Hepatocyte (in vitro differentiated cells): ENCODE measurements around the gene NOS1AP. TPM values are rescaled to one million over a fixed set of nuclear protein-coding genes. Genes with fewer than 3 reads are reported as not detected.

Experiments used
- DNase-seq: peaks from one replicate; pipeline ENCODE4 v3.0.0-alpha.2; 2016; ENCODE audit warnings: low spot score
- H2AFZ ChIP-seq: fragments of 200-600 bp; sonication (generic); 2 replicates; pipeline ENCODE4 v1.6.0; 2016; ENCODE audit warnings: antibody characterized with exemption, mild to moderate bottlenecking
- H3K27ac ChIP-seq: fragments of 200-600 bp; sonication (generic); 2 replicates; pipeline ENCODE4 v1.5.1; 2016; ENCODE audit warnings: mild to moderate bottlenecking
- H3K27me3 ChIP-seq: fragments of 200-600 bp; sonication (generic); 2 replicates; pipeline ENCODE4 v1.6.1; 2016
- H3K36me3 ChIP-seq: fragments of 200-600 bp; sonication (generic); replicated peaks from 2 replicates; pipeline ENCODE4 v1.5.1; 2016; ENCODE audit warnings: low read depth; ENCODE audit not compliant: insufficient read depth
- H3K4me1 ChIP-seq: fragments of 200-600 bp; sonication (generic); 2 replicates; pipeline ENCODE4 v1.5.1; 2016; ENCODE audit warnings: mild to moderate bottlenecking, moderate library complexity; ENCODE audit not compliant: insufficient read depth
- H3K4me2 ChIP-seq: fragments of 200-600 bp; sonication (generic); 2 replicates; pipeline ENCODE4 v1.6.0; 2016
- H3K4me3 ChIP-seq: fragments of 200-600 bp; sonication (generic); 2 replicates; pipeline ENCODE4 v1.5.1; 2016; ENCODE audit warnings: mild to moderate bottlenecking
- H3K79me2 ChIP-seq: fragments of 200-600 bp; sonication (generic); 2 replicates; pipeline ENCODE4 v1.6.0; 2017; ENCODE audit warnings: mild to moderate bottlenecking
- H3K9me2 ChIP-seq: fragments of 200-600 bp; sonication (generic); replicated peaks from 2 replicates; pipeline ENCODE4 v1.6.0; 2017; ENCODE audit warnings: mild to moderate bottlenecking; ENCODE audit not compliant: insufficient read depth
- H3K9me3 ChIP-seq: fragments of 200-600 bp; sonication (generic); 2 replicates; pipeline ENCODE4 v1.5.1; 2016; ENCODE audit warnings: low read depth, mild to moderate bottlenecking
- H4K20me1 ChIP-seq: fragments of 200-600 bp; sonication (generic); 2 replicates; pipeline ENCODE4 v1.6.0; 2016; ENCODE audit warnings: mild to moderate bottlenecking; ENCODE audit not compliant: insufficient read depth, poor library complexity, severe bottlenecking
- CTCF ChIP-seq: fragments of 200-600 bp; sonication (generic); IDR thresholded peaks from 2 replicates; pipeline ENCODE4 v1.5.1; 2016; ENCODE audit warnings: antibody characterized with exemption, mild to moderate bottlenecking; ENCODE audit not compliant: poor library complexity
- EZH2 ChIP-seq: fragments of 200-600 bp; sonication (generic); IDR thresholded peaks from 2 replicates; pipeline ENCODE4 v1.6.1; 2016; ENCODE audit warnings: antibody characterized with exemption, mild to moderate bottlenecking, borderline replicate concordance
- EZH2phosphoT487 ChIP-seq: fragments of 200-600 bp; sonication (generic); IDR thresholded peaks from one replicate; pipeline ENCODE4 v1.6.1; 2018; ENCODE audit warnings: antibody characterized with exemption, mild to moderate bottlenecking, low read depth, moderate library complexity; ENCODE audit not compliant: unreplicated experiment, severe bottlenecking
- WGBS: methylation state at CpG from one replicate; pipeline ENCODE4 v1.1.6; 2016; ENCODE audit warnings: low lambda C conversion rate; ENCODE audit errors: missing lambda C conversion rate; 5-methylcytosine and 5-hydroxymethylcytosine counted together
- polyA plus RNA-seq: library from polyadenylated mRNA; unstranded; fragments of >200 nt; fragmentation: Nextera tagmentation; extraction: Ambion mirVana; gene quantifications from 2 replicates; pipeline ENCODE4 v1.2.1, GENCODE V29; 2016
- total RNA-seq: library from RNA; depleted of rRNA; stranded (reverse); fragments of >200 nt; gene quantifications from 2 replicates; pipeline ENCODE4 v1.2.3, GENCODE V29; 2014

NOS1AP gene
- total and polyA plus RNA-seq, 2 experiments from 2014 or later: 0.97 to 4.4 TPM

- H4K20me1 ChIP-seq: no peaks in the 10 kb centered on the region
- H3K4me1 ChIP-seq: peaks cover 7% of the 10 kb centered on the region
- no peak overlapping the region for H2AFZ ChIP-seq
- no peaks in the 10 kb centered on the region for H3K36me3 ChIP-seq
- no peak for DNase-seq
- H3K9me3 ChIP-seq: no peaks in the 10 kb centered on the region
- H3K27ac ChIP-seq: no peak overlapping the region
- no peak overlapping the region for H3K4me3 ChIP-seq
- H3K79me2 ChIP-seq: no peaks in the 10 kb centered on the region
- no peak for TF ChIP-seq CTCF
- TF ChIP-seq EZH2: no peak
- no peak for TF ChIP-seq EZH2phosphoT487
- no peaks in the 10 kb centered on the region for H3K27me3 ChIP-seq
- no peak overlapping the region for H3K4me2 ChIP-seq
- no peaks in the 10 kb centered on the region for H3K9me2 ChIP-seq
- 90% methylated on average over 7 of the region's 7 CpGs for WGBS
Measured at GRCh38 chr1:162369571-162369970, 300.1 kb downstream of the NOS1AP start.

DNA sequence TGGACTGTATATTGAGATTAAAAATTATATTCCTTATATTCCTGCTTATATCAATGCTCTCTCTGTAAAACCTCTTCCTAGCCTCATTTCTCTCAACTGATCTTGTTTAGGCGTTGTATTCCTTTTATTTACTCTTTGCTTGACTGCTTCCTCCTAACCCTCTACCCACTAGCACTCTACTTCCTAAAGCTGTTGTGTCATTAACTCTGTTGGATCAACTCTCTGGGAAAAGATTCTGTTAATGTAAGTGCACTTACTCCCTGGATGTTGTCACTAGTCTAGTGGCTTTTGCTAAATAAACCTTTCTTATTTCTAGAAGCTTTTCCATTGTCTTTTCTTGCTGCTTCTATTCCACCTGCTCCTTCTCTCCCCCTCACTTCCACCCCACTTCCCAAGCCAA is 300.7 kb downstream of the NOS1AP start:
- Histone ChIP-seq H3K9me2 (no peaks in the 10 kb centered on the region), H3K36me3 (no peaks in the 10 kb centered on the region), H4K20me1 (no peaks in the 10 kb centered on the region), H3K4me1 (peaks cover 7% of the 10 kb centered on the region), H3K9me3 (no peaks in the 10 kb centered on the region), H3K4me2 (no peak overlapping the region), H2AFZ (no peak overlapping the region), H3K27ac (no peak overlapping the region), H3K4me3 (no peak overlapping the region), H3K79me2 (no peaks in the 10 kb centered on the region), H3K27me3 (no peaks in the 10 kb centered on the region)
- 78% methylated on average over 1 of the region's 1 CpG for WGBS
- DNase-seq: no peak
- no peak for TF ChIP-seq EZH2phosphoT487
- TF ChIP-seq EZH2: no peak
- no peak for TF ChIP-seq CTCF

GRCh38 chr1:162370721-162371120 is 301.2 kb downstream of the NOS1AP start:
- Histone ChIP-seq H3K4me1 (peaks cover 7% of the 10 kb centered on the region), H3K79me2 (no peaks in the 10 kb centered on the region), H3K27me3 (no peaks in the 10 kb centered on the region), H3K4me2 (no peak overlapping the region), H3K36me3 (no peaks in the 10 kb centered on the region), H3K9me3 (no peaks in the 10 kb centered on the region), H3K9me2 (no peaks in the 10 kb centered on the region), H4K20me1 (no peaks in the 10 kb centered on the region), H3K27ac (no peak overlapping the region), H3K4me3 (no peak overlapping the region), H2AFZ (no peak overlapping the region)
- 94% methylated on average over 3 of the region's 3 CpGs for WGBS
- no peak for DNase-seq
- TF ChIP-seq EZH2phosphoT487: no peak
- no peak for TF ChIP-seq EZH2
- TF ChIP-seq CTCF: no peak

DNA sequence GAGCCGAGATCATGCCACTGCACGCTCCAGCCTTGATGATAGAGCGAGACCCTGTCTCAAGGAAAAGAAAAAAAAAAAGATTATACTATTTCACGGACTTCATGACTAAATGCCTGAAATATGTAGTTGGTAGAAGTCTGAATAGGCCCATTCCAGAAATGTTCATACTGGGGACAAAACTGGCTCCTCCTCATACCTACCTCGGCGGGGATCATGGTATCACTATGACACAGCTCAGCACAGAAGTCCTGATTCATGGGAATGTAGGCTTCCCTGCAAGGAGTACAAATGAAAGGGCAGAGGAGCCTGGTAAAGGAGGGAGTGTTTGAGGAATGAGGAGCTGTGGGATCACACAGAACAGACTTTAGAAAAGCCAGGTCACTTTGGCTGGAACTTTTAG is 302.1 kb downstream of the NOS1AP start:
- no peaks in the 10 kb centered on the region for H3K9me2 ChIP-seq
- no peak overlapping the region for H3K4me3 ChIP-seq
- H3K9me3 ChIP-seq: no peaks in the 10 kb centered on the region
- H3K79me2 ChIP-seq: no peaks in the 10 kb centered on the region
- WGBS: 89% methylated on average over 6 of the region's 6 CpGs
- H3K4me1 ChIP-seq: peaks cover 7% of the 10 kb centered on the region
- H3K4me2 ChIP-seq: no peak overlapping the region
- no peak overlapping the region for H3K27ac ChIP-seq
- no peaks in the 10 kb centered on the region for H3K36me3 ChIP-seq
- H4K20me1 ChIP-seq: no peaks in the 10 kb centered on the region
- H3K27me3 ChIP-seq: no peaks in the 10 kb centered on the region
- no peak for TF ChIP-seq EZH2
- no peak for TF ChIP-seq CTCF
- no peak for TF ChIP-seq EZH2phosphoT487
- no peak overlapping the region for H2AFZ ChIP-seq
- DNase-seq: no peak
